OCI-LY3 (cell line): Measurements from ENCODE around the gene DCHS2.

Experiments
- H2AFZ ChIP-seq: fragments of 200-600, 300-600 bp; shearing (Covaris generic); 2 replicates; pipeline ENCODE4 v1.6.0; 2014; ENCODE audit warnings: antibody characterized with exemption, low read depth, low read length
- H3K27ac ChIP-seq: fragments of 200-600, 300-600 bp; sonication (generic); 2 replicates; pipeline ENCODE4 v1.5.1; 2014; ENCODE audit warnings: mild to moderate bottlenecking, low read length, moderate library complexity, mixed read lengths
- H3K27me3 ChIP-seq: fragments of 200-600, 300-600 bp; sonication (generic); 2 replicates; pipeline ENCODE4 v1.6.1; 2014; ENCODE audit warnings: low read depth, low read length, mixed read lengths
- H3K36me3 ChIP-seq: fragments of 200-600, 300-600 bp; sonication (generic); replicated peaks from 2 replicates; pipeline ENCODE3; 2014; ENCODE audit warnings: low read depth, low read length, mixed read lengths
- H3K4me1 ChIP-seq: fragments of 300-600, 200-600 bp; sonication (generic); 2 replicates; pipeline ENCODE4 v1.6.1; 2014; ENCODE audit warnings: low read length, mixed read lengths
- H3K4me2 ChIP-seq: fragments of 200-600, 300-600 bp; sonication (generic); 2 replicates; pipeline ENCODE4 v1.6.1; 2014; ENCODE audit warnings: low read length, mixed read lengths
- H3K4me3 ChIP-seq: fragments of 300-600, 200-600 bp; sonication (generic); 2 replicates; pipeline ENCODE4 v1.5.1; 2014; ENCODE audit warnings: antibody characterized with exemption, mild to moderate bottlenecking, low read length, moderate library complexity
- H3K79me2 ChIP-seq: fragments of 300-600, 200-600 bp; shearing (Covaris generic); 2 replicates; pipeline ENCODE4 v1.6.1; 2014; ENCODE audit warnings: mild to moderate bottlenecking, low read length, mixed read lengths
- H3K9ac ChIP-seq: fragments of 300-600, 200-600 bp; shearing (Covaris generic); 2 replicates; pipeline ENCODE4 v1.6.0; 2014; ENCODE audit warnings: mild to moderate bottlenecking, low read length, moderate library complexity
- H3K9me3 ChIP-seq: fragments of 200-600, 300-600 bp; shearing (Covaris generic); 2 replicates; pipeline ENCODE4 v1.6.1; 2014; ENCODE audit warnings: low read length, mixed read lengths; ENCODE audit not compliant: insufficient read depth
- H4K20me1 ChIP-seq: fragments of 200-600, 300-600 bp; sonication (generic); 2 replicates; pipeline ENCODE4 v1.6.1; 2016; ENCODE audit warnings: low read length, mixed read lengths; ENCODE audit not compliant: insufficient read depth
- EZH2phosphoT487 ChIP-seq: fragments of 200-600 bp; shearing (Covaris generic); IDR thresholded peaks from 2 replicates; pipeline ENCODE4 v1.6.1; 2018; ENCODE audit warnings: antibody characterized with exemption, mixed run types, low read depth
- TF ChIP-seq, protein P1 (sequence below): fragments of 200-600, 300-600 bp; sonication (generic); IDR thresholded peaks from 2 replicates; pipeline ENCODE4 v1.5.1; 2014; ENCODE audit warnings: antibody characterized with exemption, low read length, low read depth

DCHS2 gene

DNA sequence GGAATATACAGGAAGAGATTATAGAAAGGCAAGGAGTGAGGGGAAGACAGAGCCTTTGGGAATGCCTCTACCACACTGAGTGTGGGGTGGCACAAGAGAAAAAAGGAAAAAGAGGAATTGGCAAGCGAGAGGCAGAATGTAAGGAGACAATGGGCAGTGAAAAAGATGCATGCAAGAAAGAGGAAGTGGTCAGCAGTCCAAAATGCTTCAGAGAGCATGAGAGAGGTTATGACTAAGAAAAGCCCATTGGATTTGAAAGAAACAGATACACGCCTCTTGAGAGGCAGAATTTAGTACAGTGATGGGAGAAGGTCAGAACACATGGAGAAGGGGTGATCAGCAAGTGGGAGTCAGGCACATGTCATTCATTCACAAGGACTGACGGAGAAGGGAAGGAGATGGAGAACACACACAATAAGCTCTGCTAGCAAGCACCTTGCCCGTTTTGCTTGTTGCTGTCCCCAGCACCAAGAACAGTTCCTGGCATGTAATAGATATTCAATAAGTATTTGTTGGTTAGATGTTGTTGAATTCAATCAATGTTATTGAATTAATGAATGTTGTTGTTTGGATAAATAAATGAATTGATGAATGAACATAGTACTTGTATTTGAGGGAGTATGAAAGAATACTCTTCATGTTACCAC, 6.3 kb downstream of the DCHS2 start:
- Histone ChIP-seq H3K4me3 (peak overlapping the region; percentile 5; the same call in 1 of the 2 replicates), H4K20me1 (peaks cover 7% of the 10 kb centered on the region), H3K27me3 (peaks cover 71% of the 10 kb centered on the region), H3K27ac (no peak overlapping the region), H3K9ac (no peak overlapping the region), H3K79me2 (no peaks in the 10 kb centered on the region), H3K36me3 (no peaks in the 10 kb centered on the region), H3K9me3 (no peaks in the 10 kb centered on the region), H2AFZ (no peak overlapping the region), H3K4me1 (peaks cover 19% of the 10 kb centered on the region), H3K4me2 (peak overlapping the region; percentile 50)
- TF ChIP-seq EZH2phosphoT487 = no peak
- TF ChIP-seq, protein P1, sequence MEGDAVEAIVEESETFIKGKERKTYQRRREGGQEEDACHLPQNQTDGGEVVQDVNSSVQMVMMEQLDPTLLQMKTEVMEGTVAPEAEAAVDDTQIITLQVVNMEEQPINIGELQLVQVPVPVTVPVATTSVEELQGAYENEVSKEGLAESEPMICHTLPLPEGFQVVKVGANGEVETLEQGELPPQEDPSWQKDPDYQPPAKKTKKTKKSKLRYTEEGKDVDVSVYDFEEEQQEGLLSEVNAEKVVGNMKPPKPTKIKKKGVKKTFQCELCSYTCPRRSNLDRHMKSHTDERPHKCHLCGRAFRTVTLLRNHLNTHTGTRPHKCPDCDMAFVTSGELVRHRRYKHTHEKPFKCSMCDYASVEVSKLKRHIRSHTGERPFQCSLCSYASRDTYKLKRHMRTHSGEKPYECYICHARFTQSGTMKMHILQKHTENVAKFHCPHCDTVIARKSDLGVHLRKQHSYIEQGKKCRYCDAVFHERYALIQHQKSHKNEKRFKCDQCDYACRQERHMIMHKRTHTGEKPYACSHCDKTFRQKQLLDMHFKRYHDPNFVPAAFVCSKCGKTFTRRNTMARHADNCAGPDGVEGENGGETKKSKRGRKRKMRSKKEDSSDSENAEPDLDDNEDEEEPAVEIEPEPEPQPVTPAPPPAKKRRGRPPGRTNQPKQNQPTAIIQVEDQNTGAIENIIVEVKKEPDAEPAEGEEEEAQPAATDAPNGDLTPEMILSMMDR = no peak

DNA sequence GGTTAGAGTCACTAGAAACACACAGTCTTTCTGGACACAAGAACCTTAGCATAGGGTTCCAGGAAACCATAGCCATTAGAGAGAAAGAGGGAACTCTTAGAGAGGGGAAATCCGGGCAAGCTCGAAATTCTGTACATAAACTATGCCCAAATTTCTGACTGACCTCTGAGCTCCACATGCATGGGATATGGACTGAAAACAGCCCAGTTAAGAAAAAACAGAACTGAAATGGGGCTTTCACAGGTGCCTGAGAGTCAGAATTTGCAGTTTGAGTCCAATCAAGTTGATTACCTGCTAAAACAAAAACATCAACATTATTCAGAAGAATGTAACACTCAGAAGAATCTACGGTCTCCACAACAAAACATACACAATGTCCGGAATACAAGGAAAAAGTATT, 13.1 kb downstream of the DCHS2 start:
- no peak overlapping the region for H2AFZ ChIP-seq

DNA sequence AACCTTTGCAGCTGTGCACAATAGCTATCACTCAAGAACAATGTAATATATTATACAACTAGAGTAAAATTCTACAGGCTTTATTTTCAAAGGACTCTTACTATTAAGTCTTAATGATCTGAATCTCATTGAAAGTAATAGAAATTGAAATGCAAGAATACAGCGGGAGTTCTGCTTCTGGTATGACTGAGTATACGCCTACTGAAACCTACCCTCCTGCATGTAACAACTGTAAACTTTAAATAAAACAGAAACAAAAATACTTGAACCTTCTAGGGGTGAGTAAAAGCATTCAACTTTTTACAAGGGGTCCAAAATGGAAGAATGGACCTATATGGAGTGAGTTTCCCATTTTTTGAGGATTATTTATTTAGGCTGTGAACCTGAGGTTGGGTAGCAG, 13.5 kb downstream of the DCHS2 start:
- Histone ChIP-seq H3K27ac (peak overlapping the region; percentile 63), H3K27me3 (peaks cover 68% of the 10 kb centered on the region), H4K20me1 (no peaks in the 10 kb centered on the region), H3K4me1 (peaks cover 28% of the 10 kb centered on the region), H3K79me2 (no peaks in the 10 kb centered on the region), H3K36me3 (no peaks in the 10 kb centered on the region), H3K9ac (peak overlapping the region; percentile 19; the same call in 1 of the 2 replicates), H3K4me2 (peak overlapping the region; percentile 77), H3K4me3 (peak overlapping the region; percentile 55), H2AFZ (no peak overlapping the region), H3K9me3 (no peaks in the 10 kb centered on the region)
- no peak for TF ChIP-seq EZH2phosphoT487
- TF ChIP-seq, protein P1 = no peak

More for the DNA sequence above, 13.1 kb downstream of the DCHS2 start:
- Histone ChIP-seq H3K4me3 (peak overlapping the region; percentile 55), H3K9me3 (no peaks in the 10 kb centered on the region), H3K4me2 (peak overlapping the region; percentile 77), H3K4me1 (peaks cover 28% of the 10 kb centered on the region), H4K20me1 (no peaks in the 10 kb centered on the region), H3K79me2 (no peaks in the 10 kb centered on the region), H3K36me3 (no peaks in the 10 kb centered on the region), H3K27ac (peak overlapping the region; percentile 63), H3K27me3 (peaks cover 68% of the 10 kb centered on the region), H3K9ac (peak overlapping the region; percentile 19; the same call in 1 of the 2 replicates)
- TF ChIP-seq, protein P1 = no peak
- TF ChIP-seq EZH2phosphoT487 = no peak

DNA sequence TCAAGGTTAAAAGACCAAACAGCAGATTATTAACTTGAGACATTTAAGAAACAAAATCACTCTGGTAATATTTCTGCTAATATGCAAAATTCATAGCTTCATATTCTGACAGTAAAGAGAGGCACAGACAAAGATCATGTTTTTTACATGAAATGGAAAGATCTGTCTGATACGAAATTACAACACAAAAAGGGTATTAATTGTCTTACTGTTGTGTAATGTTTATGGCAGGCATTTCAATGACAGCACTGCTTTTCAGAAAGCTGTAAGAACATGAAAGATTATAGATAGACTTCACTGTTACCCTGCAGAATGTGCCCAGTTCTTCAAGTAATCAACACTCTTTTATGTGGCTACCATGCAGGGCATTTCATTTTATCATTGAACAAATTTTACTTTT, 15.4 kb downstream of the DCHS2 start:
- no peak overlapping the region for H2AFZ ChIP-seq
- TF ChIP-seq EZH2phosphoT487 = no peak
- TF ChIP-seq, protein P1 = no peak
- no peak overlapping the region for H3K9ac ChIP-seq
- no peak overlapping the region for H3K4me2 ChIP-seq
- H3K27me3 ChIP-seq = peaks cover 56% of the 10 kb centered on the region
- H4K20me1 ChIP-seq = no peaks in the 10 kb centered on the region
- H3K9me3 ChIP-seq = no peaks in the 10 kb centered on the region
- peaks cover 45% of the 10 kb centered on the region for H3K4me1 ChIP-seq
- H3K27ac ChIP-seq = no peak overlapping the region
- no peaks in the 10 kb centered on the region for H3K36me3 ChIP-seq
- no peak overlapping the region for H3K4me3 ChIP-seq
- H3K79me2 ChIP-seq = no peaks in the 10 kb centered on the region
